Gastroesophageal sphincter (tissue), 3 donors: ENCODE data around the gene NAGS.

ENCODE experiments used
- CTCF ChIP-seq, 4 experiments: fragments of 200-600 bp in 2 of 4; fragments of 450-650 bp in 2 of 4; sonication (generic) in 1 of 4; IDR thresholded peaks; one replicate each; pipeline ENCODE4 v1.5.1; 2017 to 2019; ENCODE audit warnings: antibody characterized with exemption in 4 of 4, mild to moderate bottlenecking in 2 of 4, moderate library complexity in 2 of 4
- EP300 ChIP-seq: sonication (generic); formaldehyde crosslinking; IDR thresholded peaks from one replicate; pipeline ENCODE4 v1.6.1; 2017; ENCODE audit warnings: antibody characterized with exemption, mild to moderate bottlenecking
- POLR2A ChIP-seq, 2 donors: fragments of 450-650 bp; IDR thresholded peaks; one replicate each; pipeline ENCODE4 v1.6.1; 2017; ENCODE audit warnings: antibody characterized with exemption in 2 of 2, mild to moderate bottlenecking in 2 of 2, moderate library complexity in 1 of 2
- POLR2AphosphoS5 ChIP-seq: sonication (generic); formaldehyde crosslinking; IDR thresholded peaks from one replicate; pipeline ENCODE4 v1.6.1; 2017; ENCODE audit warnings: antibody characterized with exemption

DNA sequence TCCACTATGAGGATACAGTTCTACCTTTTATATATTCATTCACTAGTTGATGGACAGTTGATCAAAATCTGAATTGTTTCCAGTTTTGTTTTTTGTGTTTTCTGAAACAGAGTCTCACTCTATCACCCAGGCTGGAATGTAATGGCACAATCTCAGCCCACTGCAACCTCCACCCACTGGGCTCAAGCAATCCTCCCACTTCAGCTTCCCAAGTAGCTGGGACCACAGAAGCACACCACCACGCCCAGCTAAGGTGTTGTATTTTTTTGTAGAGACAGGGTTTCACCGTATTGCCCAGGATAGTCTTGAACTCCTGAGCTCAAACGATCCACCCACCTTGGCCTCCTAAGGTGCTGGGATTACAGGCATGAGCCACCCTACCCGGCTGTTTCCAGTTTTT is 41.1 kb downstream of the NAGS start:
- TF ChIP-seq CTCF (IDR thresholded peaks at IDR 0.05) (no peak), POLR2A (IDR thresholded peaks at IDR 0.05) (no peak), POLR2AphosphoS5 (no peak), EP300 (no peak)
